ENCODE measurements around the gene MUC5B. TPM values are rescaled to one million over a fixed set of nuclear protein-coding genes. Genes with fewer than 3 reads are reported as not detected.

The MUC5B gene
- total and polyA plus RNA-seq, 2 donors from 2014 or later = 0.38 TPM; not detected in 1

- intact Hi-C loops (cut with DNase I) = no loop called here
- TF ChIP-seq CTCF (IDR thresholded peaks at IDR 0.05; ENCODE audit: borderline replicate concordance, extremely low read depth, insufficient read depth) = no peak
- Histone ChIP-seq H3K9ac (ENCODE audit: low read length in 3 of 3) (no peak overlapping the region), H3K36me3 (ENCODE audit: control insufficient read depth in 2 of 3, insufficient read depth in 3 of 3, low read length in 3 of 3) (no peaks in the 10 kb centered on the region), H3K4me3 (ENCODE audit: low read length in 3 of 3) (no peak overlapping the region), H3K4me1 (ENCODE audit: control insufficient read depth in 2 of 3, insufficient read depth in 2 of 3, low read depth in 1 of 3, low read length in 3 of 3) (no peaks in the 10 kb centered on the region), H3K27me3 (ENCODE audit: control insufficient read depth, insufficient read depth, low read length) (no peaks in the 10 kb centered on the region), H3K27ac (ENCODE audit: low read depth in 2 of 2, low read length in 2 of 2) (no peak overlapping the region), H3K9me3 (ENCODE audit: control insufficient read depth in 2 of 3, insufficient read depth in 1 of 3, low read length in 3 of 3) (no peaks in the 10 kb centered on the region)
- DNase-seq = no peak
- no peak for FAIRE-seq
These were observed 29.7 kb downstream of the MUC5B start for GRCh38 chr11:1252371-1253102.

GRCh38 chr11:1253103-1253485 is 30.2 kb downstream of the MUC5B start:
- FAIRE-seq = no peak
- intact Hi-C loops (cut with DNase I) = no loop called here

GRCh38 chr11:1254086-1254648 is 31.3 kb downstream of the MUC5B start:
- no peaks in the 10 kb centered on the region for H3K36me3 ChIP-seq (ENCODE audit: control insufficient read depth in 2 of 3, insufficient read depth in 3 of 3, low read length in 3 of 3)
- FAIRE-seq (no peak), DNase-seq (no peak)
- H3K9me3 ChIP-seq (ENCODE audit: control insufficient read depth in 2 of 3, insufficient read depth in 1 of 3, low read length in 3 of 3) = no peaks in the 10 kb centered on the region
- TF ChIP-seq CTCF (IDR thresholded peaks at IDR 0.05; ENCODE audit: borderline replicate concordance, extremely low read depth, insufficient read depth) = no peak
- intact Hi-C loops (cut with DNase I) = no loop called here
- H3K9ac ChIP-seq (ENCODE audit: low read length in 3 of 3) = no peak overlapping the region
- no peaks in the 10 kb centered on the region for H3K27me3 ChIP-seq (ENCODE audit: control insufficient read depth, insufficient read depth, low read length)
- H3K4me1 ChIP-seq (ENCODE audit: control insufficient read depth in 2 of 3, insufficient read depth in 2 of 3, low read depth in 1 of 3, low read length in 3 of 3) = no peaks in the 10 kb centered on the region
- no peak overlapping the region for H3K27ac ChIP-seq (ENCODE audit: low read depth in 2 of 2, low read length in 2 of 2)
- H3K4me3 ChIP-seq (ENCODE audit: low read length in 3 of 3) = no peak overlapping the region

More at GRCh38 chr11:1253103-1253485, 30.2 kb downstream of the MUC5B start:
- Histone ChIP-seq H3K27me3 (ENCODE audit: control insufficient read depth, insufficient read depth, low read length) (no peaks in the 10 kb centered on the region), H3K4me1 (ENCODE audit: control insufficient read depth in 2 of 3, insufficient read depth in 2 of 3, low read depth in 1 of 3, low read length in 3 of 3) (no peaks in the 10 kb centered on the region), H3K9ac (ENCODE audit: low read length in 3 of 3) (no peak overlapping the region), H3K27ac (ENCODE audit: low read depth in 2 of 2, low read length in 2 of 2) (no peak overlapping the region), H3K9me3 (ENCODE audit: control insufficient read depth in 2 of 3, insufficient read depth in 1 of 3, low read length in 3 of 3) (no peaks in the 10 kb centered on the region), H3K36me3 (ENCODE audit: control insufficient read depth in 2 of 3, insufficient read depth in 3 of 3, low read length in 3 of 3) (no peaks in the 10 kb centered on the region), H3K4me3 (ENCODE audit: low read length in 3 of 3) (no peak overlapping the region)
- no peak for DNase-seq
- no peak for TF ChIP-seq CTCF (IDR thresholded peaks at IDR 0.05; ENCODE audit: borderline replicate concordance, extremely low read depth, insufficient read depth)
